HG02642 (cell line): Measurements from ENCODE around the gene BRINP2.

Experiments
- ATAC-seq: cut with Tn5 transposase; IDR thresholded peaks from one replicate; pipeline ENCODE4 v1.9.1; 2021; ENCODE audit warnings: mild to moderate bottlenecking; ENCODE audit not compliant: unreplicated experiment, poor library complexity

Gene BRINP2

GRCh38 chr1:177170756-177171535 is at the start of gene BRINP2:
TSS of gene BRINP2 (plus strand) at chr1:177170958. CDS start at chr1:177229877, 58,919 bp downstream.
- ATAC-seq: peak; percentile 93

GRCh38 chr1:177122461-177123251 is 48.1 kb upstream of the BRINP2 start:
- no peak for ATAC-seq

- no peak for ATAC-seq
These were observed 46.0 kb upstream of the BRINP2 start for GRCh38 chr1:177124577-177125278.

- no peak for ATAC-seq
These were observed 44.5 kb upstream of the BRINP2 start for GRCh38 chr1:177126267-177126666.

- no peak for ATAC-seq
These were observed 42.0 kb upstream of the BRINP2 start for GRCh38 chr1:177128665-177129281.

- no peak for ATAC-seq
These were observed 40.3 kb upstream of the BRINP2 start for GRCh38 chr1:177130451-177130945.

GRCh38 chr1:177131723-177132122 is 39.0 kb upstream of the BRINP2 start:
- no peak for ATAC-seq

GRCh38 chr1:177132141-177132540 is 38.6 kb upstream of the BRINP2 start:
- no peak for ATAC-seq

GRCh38 chr1:177133977-177134538 is 36.7 kb upstream of the BRINP2 start:
- no peak for ATAC-seq

- ATAC-seq: no peak
These were observed 35.5 kb upstream of the BRINP2 start for GRCh38 chr1:177135250-177135649.

GRCh38 chr1:177137814-177138213 is 32.9 kb upstream of the BRINP2 start:
- no peak for ATAC-seq

GRCh38 chr1:177138347-177138746 is 32.4 kb upstream of the BRINP2 start:
- no peak for ATAC-seq

GRCh38 chr1:177142010-177142409 is 28.7 kb upstream of the BRINP2 start:
- no peak for ATAC-seq

- ATAC-seq: no peak
These were observed 27.9 kb upstream of the BRINP2 start for GRCh38 chr1:177142791-177143271.

GRCh38 chr1:177145106-177146070 is 25.4 kb upstream of the BRINP2 start:
- no peak for ATAC-seq

GRCh38 chr1:177146499-177146898 is 24.3 kb upstream of the BRINP2 start:
- no peak for ATAC-seq

GRCh38 chr1:177162243-177162642 is 8.5 kb upstream of the BRINP2 start:
- ATAC-seq: no peak

- ATAC-seq: no peak
These were observed 6.8 kb upstream of the BRINP2 start for GRCh38 chr1:177163844-177164379.
